ENCODE data around the gene NUDT12.

NUDT12 gene

GRCh38 chr5:103562453-103563157 lies at the start of gene NUDT12:
Gene NUDT12 (minus strand): TSS chr5:103562789. CDS start chr5:103560248, 2,541 bp downstream.
- DNase-seq (ENCODE audit: low spot score in 2 of 2) (no peak), ATAC-seq (peak; percentile 70)
- no peaks in the 10 kb centered on the region for H3K36me3 Mint-ChIP-seq
- no peak within 1 kb of the TSS for H3K27ac Mint-ChIP-seq
- H3K4me1 Mint-ChIP-seq: peaks cover 9% of the 10 kb centered on the region
- H3K4me3 Mint-ChIP-seq: peak within 1 kb of the TSS; percentile 59
- peaks cover 2% of the 10 kb centered on the region for H3K9me3 Mint-ChIP-seq

GRCh38 chr5:103607346-103607745 lies 44.8 kb upstream of the NUDT12 start:
- H3K36me3 Mint-ChIP-seq: no peaks in the 10 kb centered on the region
- no peak for DNase-seq (ENCODE audit: low spot score in 2 of 2)
- no peak for ATAC-seq
- peaks cover 3% of the 10 kb centered on the region for H3K9me3 Mint-ChIP-seq
- H3K4me1 Mint-ChIP-seq: no peaks in the 10 kb centered on the region
- H3K4me3 Mint-ChIP-seq: no peak overlapping the region
- H3K27ac Mint-ChIP-seq: no peak overlapping the region

GRCh38 chr5:103605277-103605676 lies 42.7 kb upstream of the NUDT12 start:
- H3K36me3 Mint-ChIP-seq: no peaks in the 10 kb centered on the region
- DNase-seq (ENCODE audit: low spot score in 2 of 2) (no peak), ATAC-seq (no peak)
- H3K27ac Mint-ChIP-seq: no peak overlapping the region
- no peaks in the 10 kb centered on the region for H3K4me1 Mint-ChIP-seq
- H3K9me3 Mint-ChIP-seq: peaks cover 3% of the 10 kb centered on the region
- no peak overlapping the region for H3K4me3 Mint-ChIP-seq

GRCh38 chr5:103602438-103602837 lies 39.8 kb upstream of the NUDT12 start:
- Mint-ChIP-seq H3K9me3 (peaks cover 3% of the 10 kb centered on the region), H3K27ac (no peak overlapping the region), H3K36me3 (no peaks in the 10 kb centered on the region), H3K4me3 (no peak overlapping the region), H3K4me1 (no peaks in the 10 kb centered on the region)
- ATAC-seq (no peak), DNase-seq (ENCODE audit: low spot score in 2 of 2) (no peak)

- no peaks in the 10 kb centered on the region for H3K4me1 Mint-ChIP-seq
Measured at GRCh38 chr5:103601314-103601713, 38.7 kb upstream of the NUDT12 start.

GRCh38 chr5:103600086-103600485 lies 37.5 kb upstream of the NUDT12 start:
- H3K4me3 Mint-ChIP-seq: no peak overlapping the region
- H3K27ac Mint-ChIP-seq: no peak overlapping the region
- no peaks in the 10 kb centered on the region for H3K36me3 Mint-ChIP-seq
- DNase-seq (ENCODE audit: low spot score in 2 of 2) (no peak), ATAC-seq (no peak)
- no peaks in the 10 kb centered on the region for H3K4me1 Mint-ChIP-seq
- H3K9me3 Mint-ChIP-seq: peaks cover 3% of the 10 kb centered on the region

More at GRCh38 chr5:103601314-103601713, 38.7 kb upstream of the NUDT12 start:
- Mint-ChIP-seq H3K9me3 (peaks cover 3% of the 10 kb centered on the region), H3K27ac (no peak overlapping the region), H3K4me3 (no peak overlapping the region), H3K36me3 (no peaks in the 10 kb centered on the region)
- ATAC-seq: no peak
- DNase-seq (ENCODE audit: low spot score in 2 of 2): no peak

GRCh38 chr5:103598997-103599566 lies 36.5 kb upstream of the NUDT12 start:
- Mint-ChIP-seq H3K36me3 (no peaks in the 10 kb centered on the region), H3K4me3 (no peak overlapping the region), H3K4me1 (no peaks in the 10 kb centered on the region), H3K9me3 (peaks cover 7% of the 10 kb centered on the region), H3K27ac (no peak overlapping the region)
- no peak for DNase-seq (ENCODE audit: low spot score in 2 of 2)
- no peak for ATAC-seq

GRCh38 chr5:103590221-103590620 lies 27.6 kb upstream of the NUDT12 start:
- no peaks in the 10 kb centered on the region for H3K36me3 Mint-ChIP-seq
- no peak for DNase-seq (ENCODE audit: low spot score in 2 of 2)
- no peak overlapping the region for H3K4me3 Mint-ChIP-seq
- no peak overlapping the region for H3K27ac Mint-ChIP-seq
- no peaks in the 10 kb centered on the region for H3K4me1 Mint-ChIP-seq
- ATAC-seq: no peak
- peaks cover 4% of the 10 kb centered on the region for H3K9me3 Mint-ChIP-seq

- Mint-ChIP-seq H3K27ac (no peak overlapping the region), H3K4me3 (no peak overlapping the region), H3K9me3 (peaks cover 4% of the 10 kb centered on the region), H3K4me1 (no peaks in the 10 kb centered on the region), H3K36me3 (no peaks in the 10 kb centered on the region)
- ATAC-seq: no peak
- no peak for DNase-seq (ENCODE audit: low spot score in 2 of 2)
Measured at GRCh38 chr5:103589776-103590175, 27.2 kb upstream of the NUDT12 start.

- no peak overlapping the region for H3K27ac Mint-ChIP-seq
- no peaks in the 10 kb centered on the region for H3K36me3 Mint-ChIP-seq
- H3K9me3 Mint-ChIP-seq: peaks cover 2% of the 10 kb centered on the region
- DNase-seq (ENCODE audit: low spot score in 2 of 2): no peak
- no peak overlapping the region for H3K4me3 Mint-ChIP-seq
- no peak for ATAC-seq
- H3K4me1 Mint-ChIP-seq: no peaks in the 10 kb centered on the region
Measured at GRCh38 chr5:103589357-103589756, 26.8 kb upstream of the NUDT12 start.

GRCh38 chr5:103587185-103587748 lies 24.7 kb upstream of the NUDT12 start:
- Mint-ChIP-seq H3K36me3 (no peaks in the 10 kb centered on the region), H3K4me3 (no peak overlapping the region), H3K4me1 (no peaks in the 10 kb centered on the region), H3K27ac (no peak overlapping the region), H3K9me3 (no peaks in the 10 kb centered on the region)
- ATAC-seq (no peak), DNase-seq (ENCODE audit: low spot score in 2 of 2) (no peak)

- H3K27ac Mint-ChIP-seq: no peak overlapping the region
- ATAC-seq (no peak), DNase-seq (ENCODE audit: low spot score in 2 of 2) (no peak)
- no peak overlapping the region for H3K4me3 Mint-ChIP-seq
- H3K36me3 Mint-ChIP-seq: no peaks in the 10 kb centered on the region
- no peaks in the 10 kb centered on the region for H3K9me3 Mint-ChIP-seq
- no peaks in the 10 kb centered on the region for H3K4me1 Mint-ChIP-seq
Measured at GRCh38 chr5:103582364-103582763, 19.8 kb upstream of the NUDT12 start.

GRCh38 chr5:103573411-103573810 lies 10.8 kb upstream of the NUDT12 start:
- ATAC-seq (no peak), DNase-seq (ENCODE audit: low spot score in 2 of 2) (no peak)
- Mint-ChIP-seq H3K4me1 (no peaks in the 10 kb centered on the region), H3K4me3 (no peak overlapping the region), H3K27ac (no peak overlapping the region), H3K36me3 (no peaks in the 10 kb centered on the region), H3K9me3 (no peaks in the 10 kb centered on the region)

GRCh38 chr5:103572454-103572853 lies 9.9 kb upstream of the NUDT12 start:
- H3K9me3 Mint-ChIP-seq: no peaks in the 10 kb centered on the region
- no peak for ATAC-seq
- H3K36me3 Mint-ChIP-seq: no peaks in the 10 kb centered on the region
- H3K4me3 Mint-ChIP-seq: no peak overlapping the region
- H3K4me1 Mint-ChIP-seq: no peaks in the 10 kb centered on the region
- no peak overlapping the region for H3K27ac Mint-ChIP-seq
- DNase-seq (ENCODE audit: low spot score in 2 of 2): no peak

GRCh38 chr5:103571730-103572129 lies 9.1 kb upstream of the NUDT12 start:
- DNase-seq (ENCODE audit: low spot score in 2 of 2) (no peak), ATAC-seq (no peak)
- Mint-ChIP-seq H3K4me1 (no peaks in the 10 kb centered on the region), H3K36me3 (no peaks in the 10 kb centered on the region), H3K9me3 (no peaks in the 10 kb centered on the region), H3K27ac (no peak overlapping the region), H3K4me3 (no peak overlapping the region)
